GM11168 (cell line): ENCODE data around the gene RBM34.

Source experiments
- in situ Hi-C: fragments of 300-500 bp; cut with MboI; formaldehyde crosslinking; loops from one replicate; pipeline ENCODE4 v1.12.0; 2022; ENCODE audit warnings: low sequenced_read_pairs; ENCODE audit not compliant: unreplicated experiment

The RBM34 gene

DNA sequence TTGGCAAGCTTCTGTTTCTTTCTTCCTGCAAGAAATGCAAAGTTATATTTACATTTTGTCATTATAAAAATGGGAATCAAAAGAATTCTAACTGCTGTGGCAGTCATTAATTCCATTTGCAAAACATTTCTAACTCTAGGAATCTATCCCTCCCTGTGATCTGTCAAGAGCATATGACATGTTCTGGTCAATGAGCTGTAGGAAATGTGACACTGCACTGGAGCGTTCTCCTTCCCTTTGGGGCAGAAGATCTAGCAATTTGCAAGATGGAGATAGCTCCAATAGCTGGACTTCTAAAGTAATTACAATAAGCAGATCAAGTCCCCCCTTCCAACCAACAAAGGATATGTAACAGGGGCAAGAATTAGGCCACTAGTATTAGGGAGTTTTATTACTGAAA is 38.7 kb downstream of the RBM34 start:
- in situ Hi-C loops: no loop called here

DNA sequence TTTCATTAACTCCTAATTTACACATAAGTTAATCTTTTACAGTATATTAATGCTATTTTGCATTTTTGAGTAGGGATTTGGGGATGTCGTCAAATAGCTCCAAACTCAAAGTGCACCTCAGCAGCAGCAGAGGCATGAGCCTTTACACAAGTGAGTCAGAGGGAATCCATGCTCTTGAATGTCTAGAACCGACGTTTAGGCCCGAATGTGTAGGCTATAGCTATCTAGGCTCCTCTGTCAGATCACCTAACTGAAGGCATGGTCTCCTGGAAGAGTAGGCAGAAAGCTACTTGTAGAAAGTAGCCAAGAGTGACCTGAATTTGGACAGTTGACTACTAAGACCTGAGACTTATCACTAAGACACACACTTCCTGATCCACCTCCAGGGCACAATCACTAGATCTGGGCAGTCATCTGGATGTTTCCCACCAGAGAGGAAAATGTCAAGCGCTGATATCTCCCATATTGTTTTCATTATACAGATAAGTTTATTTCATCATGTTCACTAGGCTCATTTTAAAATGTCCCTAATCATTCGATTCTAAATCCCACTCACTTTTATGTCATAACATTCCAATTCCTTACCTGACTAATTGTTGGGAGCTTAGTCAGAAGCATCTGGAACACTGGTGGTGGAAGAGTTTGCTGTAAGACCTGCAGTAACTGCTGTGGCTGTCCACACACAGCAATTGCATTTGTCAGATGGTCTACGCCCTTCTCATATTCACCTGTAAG is 47.7 kb downstream of the RBM34 start:
- in situ Hi-C loops: no loop called here

DNA sequence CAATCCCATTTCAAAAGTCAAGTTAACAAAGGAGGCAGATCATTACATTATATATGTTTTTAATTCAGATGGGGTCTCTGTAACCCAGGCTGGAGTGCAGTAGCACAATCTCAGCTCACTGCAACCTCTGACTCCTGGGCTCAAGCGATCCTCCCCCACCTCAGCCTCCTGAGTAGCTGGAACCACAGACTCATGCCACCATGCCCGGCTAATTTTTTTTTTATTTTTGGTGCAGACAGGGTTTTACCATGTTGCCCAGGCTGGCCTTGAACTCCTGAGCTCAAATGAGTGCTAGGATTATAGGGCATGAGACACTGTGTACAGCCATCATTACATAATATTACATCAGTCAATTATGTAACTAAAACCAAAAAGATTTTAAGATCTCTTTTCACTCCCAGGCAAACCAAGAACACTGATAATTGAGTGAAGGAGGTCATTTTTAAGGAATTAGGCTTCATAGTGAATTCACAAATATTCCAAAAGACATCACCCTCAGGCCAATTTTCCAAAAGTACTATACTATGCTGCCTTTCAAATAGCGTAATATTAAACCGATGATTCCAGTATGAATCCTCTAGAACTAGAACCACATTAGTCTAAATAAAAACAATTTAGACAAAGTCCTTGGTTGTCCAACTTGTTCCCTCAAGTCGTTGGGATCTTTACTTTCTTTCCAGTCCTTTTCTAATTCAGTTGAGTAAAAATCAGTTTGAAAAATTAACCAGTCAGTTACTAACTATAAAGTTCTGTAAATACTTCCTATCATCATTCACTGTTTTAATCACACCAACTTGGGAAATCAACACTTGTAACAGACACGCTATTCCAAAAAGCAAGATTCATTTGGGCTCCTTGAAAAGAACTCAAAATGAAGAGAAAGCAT is 48.5 kb downstream of the RBM34 start:
- in situ Hi-C loops: no loop called here

DNA sequence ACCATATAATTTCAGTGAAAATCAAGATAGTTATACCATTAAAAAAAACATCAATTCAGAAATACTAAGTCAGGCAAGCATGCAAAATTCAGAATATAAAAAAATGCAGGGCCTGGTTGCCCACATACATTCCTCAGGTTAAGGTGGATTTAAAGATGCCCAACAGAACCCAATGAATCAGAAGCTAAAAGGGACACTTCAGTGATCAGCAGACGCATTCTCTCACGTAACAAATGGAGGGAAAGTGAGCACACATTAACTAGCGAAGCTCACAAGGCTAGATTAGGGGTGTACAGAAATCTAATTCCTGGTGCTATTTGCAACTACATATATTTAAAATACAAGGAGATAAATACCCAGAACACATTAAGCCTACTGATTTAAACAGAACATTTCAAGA is 49.9 kb downstream of the RBM34 start:
- in situ Hi-C loops: no loop called here

DNA sequence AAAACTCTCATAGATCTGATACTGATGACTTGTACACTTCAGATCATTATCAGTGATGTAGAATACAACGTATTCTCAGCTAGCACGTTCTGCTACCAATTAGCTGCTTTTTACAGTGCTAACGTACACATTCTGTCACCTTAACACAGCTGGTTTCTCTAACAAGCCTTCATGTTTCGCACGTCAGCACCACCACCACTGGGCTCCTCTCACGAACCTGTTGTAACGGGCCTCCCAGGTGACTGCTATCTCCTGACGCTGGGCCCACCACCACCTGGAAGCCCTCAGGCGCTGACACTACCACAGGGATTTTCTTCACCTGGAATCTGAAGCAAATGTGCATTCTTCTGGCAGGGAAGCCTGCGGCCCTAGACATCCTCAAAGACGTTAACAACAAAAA is 52.2 kb downstream of the RBM34 start:
- in situ Hi-C loops: no loop called here

DNA sequence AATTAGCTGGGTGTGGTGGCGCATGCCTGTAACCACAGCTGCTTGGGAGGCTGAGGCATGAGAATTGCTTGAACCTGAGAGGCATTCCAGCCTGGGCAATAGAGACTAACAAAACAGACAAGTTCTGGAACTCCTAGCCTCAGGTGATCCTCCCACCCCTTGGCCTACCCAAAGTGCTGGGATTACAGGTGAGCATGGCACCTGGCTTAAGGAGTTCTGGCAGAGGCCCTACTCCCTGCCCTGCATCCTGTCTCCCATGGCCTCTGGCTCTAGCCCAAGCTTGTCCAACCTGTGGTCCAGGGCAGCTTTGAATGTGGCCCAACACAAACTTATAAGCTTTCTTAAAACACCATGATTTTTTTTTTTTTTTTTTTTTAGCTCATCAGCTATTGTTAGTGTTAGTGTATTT is 52.9 kb downstream of the RBM34 start:
- in situ Hi-C loops: no loop called here

DNA sequence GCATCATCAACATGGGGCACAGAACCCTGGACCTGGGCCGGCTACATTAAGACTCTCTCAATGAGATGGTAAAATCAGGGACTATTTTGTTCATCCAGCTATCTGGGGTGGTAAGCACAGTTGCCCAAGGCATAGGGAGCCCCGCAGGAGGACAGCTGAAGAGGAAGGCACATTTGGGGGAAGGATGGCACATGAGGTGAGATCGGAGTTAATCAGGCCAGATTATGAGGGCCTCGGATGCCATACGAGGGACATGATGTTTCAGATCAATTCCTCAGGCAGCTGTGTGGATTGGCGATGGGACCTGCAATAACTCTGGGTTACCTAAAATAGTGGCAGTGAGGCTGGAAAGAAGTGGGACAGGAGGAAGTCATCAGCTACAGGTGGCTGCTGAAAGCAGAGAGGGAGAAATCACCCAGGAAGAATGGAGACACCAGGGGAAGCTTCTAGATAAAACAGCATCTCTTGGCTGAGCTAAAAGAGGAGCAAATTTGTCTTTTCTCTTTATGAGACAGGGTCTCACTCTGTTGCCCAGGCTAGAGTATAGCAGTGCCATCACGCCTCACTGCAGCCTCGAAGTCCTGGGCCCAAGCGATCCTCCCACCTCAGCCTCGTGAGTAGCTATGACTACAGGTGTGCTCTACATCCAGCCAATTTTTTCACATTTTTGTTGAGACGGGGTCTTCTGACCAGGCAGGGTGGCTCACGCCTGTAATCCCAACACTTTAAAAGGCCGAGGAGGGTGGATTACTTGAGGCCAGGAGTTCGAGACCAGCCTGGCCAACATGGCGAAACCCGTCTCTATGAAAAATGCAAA is 53.5 kb downstream of the RBM34 start:
- in situ Hi-C loops: no loop called here

DNA sequence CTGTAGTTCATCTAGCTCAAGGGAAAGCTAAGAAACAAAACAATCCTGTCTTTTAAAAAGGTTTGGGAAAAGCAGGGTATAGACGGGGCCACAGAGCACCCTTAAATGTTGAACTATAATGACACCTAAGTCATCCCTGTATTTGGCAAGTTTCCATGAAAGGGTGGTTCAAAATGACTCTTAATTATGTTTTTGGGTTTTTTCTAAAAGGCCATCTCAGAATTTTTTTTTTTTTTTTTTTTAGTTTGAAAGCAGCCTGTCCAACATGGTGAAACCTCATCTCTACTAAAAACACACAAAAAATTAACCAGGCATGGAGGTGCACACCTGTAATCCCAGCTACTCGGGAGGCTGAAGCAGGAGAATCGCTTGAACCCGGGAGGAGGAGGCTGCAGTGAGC is 54.6 kb downstream of the RBM34 start:
- in situ Hi-C loops: no loop called here

DNA sequence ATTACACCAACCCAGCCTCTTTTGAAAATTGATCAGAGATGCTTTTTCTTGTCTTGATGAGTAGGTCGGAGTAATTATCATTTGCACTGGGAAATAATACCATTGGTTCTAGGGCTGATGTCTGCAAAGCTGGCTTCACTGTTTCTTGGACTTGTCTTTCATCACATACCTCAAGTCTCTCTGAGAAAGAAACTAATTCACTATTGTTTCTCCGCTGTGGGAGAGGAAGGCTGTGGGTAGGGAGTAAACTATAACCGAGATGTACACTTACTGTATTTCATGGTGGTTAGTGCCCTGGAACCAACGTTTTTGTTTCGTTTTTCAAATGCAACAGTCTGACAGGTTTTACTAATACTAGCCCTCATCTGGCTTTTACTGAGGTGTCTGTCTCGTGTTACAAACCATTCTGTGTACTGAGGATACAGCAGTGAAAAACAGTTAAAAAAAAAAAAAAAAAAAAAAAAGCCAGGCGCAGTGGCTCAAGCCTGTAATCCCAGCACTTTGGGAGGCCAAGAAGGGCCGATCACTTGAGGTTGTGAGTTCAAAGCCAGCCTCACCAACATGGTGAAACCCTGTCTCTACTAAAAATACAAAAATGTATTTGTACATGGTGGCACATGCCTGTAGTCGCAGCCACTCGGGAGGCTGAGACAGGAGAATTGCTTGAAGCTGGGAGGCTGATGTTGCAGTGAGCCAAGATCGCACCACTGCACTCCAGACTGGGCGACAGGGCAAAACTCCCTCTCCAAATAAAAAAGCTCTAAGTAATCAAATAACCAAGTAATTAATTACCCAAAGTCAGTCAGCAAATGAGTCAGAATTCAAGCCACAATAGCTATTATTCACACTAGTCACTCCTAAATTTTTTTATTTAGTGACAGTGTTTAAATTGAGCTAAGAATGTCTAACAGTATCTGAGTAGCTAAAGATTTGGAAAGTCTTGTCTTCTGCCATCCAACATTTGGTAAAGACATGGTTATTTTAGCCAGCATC is 55.7 kb downstream of the RBM34 start:
- in situ Hi-C loops: no loop called here

DNA sequence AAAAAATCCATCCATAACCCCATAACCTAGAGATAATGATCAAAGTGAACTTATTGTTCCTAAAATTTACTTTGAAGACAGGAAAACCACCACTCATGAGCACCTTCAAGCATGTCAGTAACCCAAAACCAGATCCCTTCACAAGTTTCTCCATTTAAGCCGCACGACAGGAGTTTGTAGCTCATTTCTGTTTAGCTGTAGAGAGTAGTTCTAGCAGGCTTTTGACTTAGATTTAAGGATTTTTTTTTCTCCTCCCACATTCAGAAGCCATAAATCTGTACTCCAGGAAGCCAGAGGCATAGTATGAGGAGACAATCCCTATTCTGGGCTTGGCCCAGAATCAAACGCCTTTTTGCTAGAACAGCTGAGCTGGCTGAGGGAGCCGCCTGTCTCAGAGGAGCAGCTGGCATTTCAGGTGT is 58.0 kb downstream of the RBM34 start:
- in situ Hi-C loops: no loop called here

DNA sequence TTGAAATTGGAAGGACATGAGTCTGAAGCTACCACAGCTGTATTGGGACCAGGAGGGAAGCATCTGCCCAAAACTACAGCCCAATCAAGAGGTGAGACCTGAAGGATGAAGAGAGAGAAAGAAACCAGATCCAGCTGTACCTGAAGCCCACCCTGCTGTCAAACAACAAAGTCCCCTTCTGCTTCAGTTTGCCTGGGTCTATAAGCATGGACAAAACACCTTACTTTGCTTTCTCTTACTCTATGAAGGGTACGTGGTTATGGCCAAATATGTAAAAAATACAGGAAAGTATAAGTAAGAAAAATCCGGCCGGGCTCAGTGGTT is 58.8 kb downstream of the RBM34 start:
- in situ Hi-C loops: no loop called here

DNA sequence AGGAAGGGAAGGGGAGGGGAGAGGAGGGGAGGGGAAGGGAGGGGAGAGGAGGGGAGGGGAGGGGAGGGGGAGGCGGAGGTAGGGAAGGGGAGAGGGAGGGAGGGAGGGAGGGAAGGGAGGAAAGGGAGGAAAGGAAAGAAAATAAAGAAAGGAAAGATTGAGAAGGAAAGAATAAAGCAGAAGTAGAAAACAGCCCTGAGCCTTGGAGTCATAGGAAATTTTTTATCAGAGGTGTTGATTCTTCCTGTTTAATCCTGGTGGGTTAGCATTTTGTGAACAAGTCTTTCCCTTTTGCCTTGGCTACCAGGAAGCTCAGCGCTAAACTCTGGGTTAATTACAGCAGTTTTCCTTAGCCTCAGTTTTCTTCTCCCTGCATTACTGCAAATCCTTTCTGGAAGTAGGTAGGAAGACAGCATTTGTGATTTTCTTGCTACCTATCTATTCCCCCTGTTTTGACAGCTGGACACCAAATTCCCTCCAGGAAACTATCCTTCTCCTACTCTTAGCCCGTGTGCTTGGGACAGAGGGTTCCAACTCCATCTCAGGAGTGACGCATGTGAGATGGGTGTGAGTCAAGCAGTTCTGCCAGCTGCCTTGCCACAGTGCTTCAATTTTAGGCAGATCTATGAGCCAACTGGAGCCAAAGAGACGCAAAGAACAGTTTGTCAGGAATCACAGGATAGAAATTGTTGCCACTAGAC is 59.3 kb downstream of the RBM34 start:
- in situ Hi-C loops: no loop called here

DNA sequence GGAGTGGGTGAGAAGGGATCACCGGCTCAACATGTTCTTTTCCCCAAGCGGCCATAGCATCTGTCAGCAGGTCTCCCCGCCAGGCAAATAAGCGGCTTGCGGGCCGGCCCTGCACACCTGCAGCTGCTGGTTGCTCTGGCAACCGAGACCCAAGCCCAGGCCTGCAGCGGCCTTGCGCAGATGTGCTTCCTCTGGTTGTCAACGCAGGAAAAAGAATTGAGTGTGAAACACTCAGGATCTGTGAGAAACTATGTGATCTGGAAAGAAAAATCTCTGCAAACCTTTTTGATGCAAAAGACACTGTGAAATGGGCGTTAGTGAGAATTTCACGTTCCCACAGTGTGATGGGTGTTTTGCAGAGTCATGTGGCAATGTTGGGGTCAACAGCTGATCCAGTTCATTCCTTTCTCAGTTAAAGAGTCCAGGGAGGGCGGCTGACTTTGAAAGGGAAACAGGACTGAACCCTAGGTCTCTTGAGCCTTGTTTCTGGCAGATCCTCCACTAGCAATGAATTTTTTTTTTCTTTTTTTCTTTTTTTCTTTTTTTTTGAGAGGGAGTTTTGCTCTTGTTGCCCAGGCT is 60.8 kb downstream of the RBM34 start:
- in situ Hi-C loops: no loop called here

DNA sequence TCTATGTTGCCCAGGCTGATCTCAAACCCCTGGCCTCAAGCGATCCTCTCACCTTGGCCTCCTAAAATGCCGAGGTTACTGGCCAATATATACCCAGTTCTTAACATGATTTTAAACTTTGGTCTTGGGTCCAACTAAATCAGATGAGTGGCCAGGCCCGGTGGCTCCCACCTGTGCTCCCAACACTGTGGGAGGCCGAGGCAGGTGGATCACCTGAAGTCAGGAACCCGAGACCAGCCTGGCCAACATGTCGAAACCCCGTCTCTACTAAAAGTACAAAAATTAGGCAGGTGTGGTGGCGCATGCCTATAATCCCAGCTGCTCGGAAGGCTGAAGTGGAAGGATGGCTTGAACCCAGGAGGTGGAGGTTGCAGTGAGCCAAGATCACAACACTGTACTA is 62.1 kb downstream of the RBM34 start:
- in situ Hi-C loops: loop anchor here (10.0 to 25.0 kb wide), 2 partner anchors 316 to 337 kb away; no protein-coding TSS in a partner anchor

DNA sequence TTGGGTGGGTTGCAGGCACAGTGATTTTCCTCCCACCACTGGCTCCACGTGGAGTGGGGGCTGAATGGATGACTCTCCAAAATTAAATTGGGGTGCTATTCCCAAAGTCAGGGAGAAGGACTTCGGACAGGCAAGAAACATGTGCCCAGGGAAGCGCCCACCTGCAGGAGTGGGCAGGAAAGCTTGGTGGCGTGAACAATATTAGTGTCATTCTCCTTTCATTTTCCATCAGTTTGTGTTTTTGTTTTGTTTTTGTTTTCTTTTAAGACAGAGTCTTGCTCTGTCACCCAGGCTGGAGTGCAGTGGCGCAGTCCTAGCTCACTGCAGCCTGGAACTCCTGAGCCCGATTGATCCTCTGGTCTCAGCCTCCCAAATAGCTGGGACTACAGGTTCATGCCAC is 62.5 kb downstream of the RBM34 start:
- in situ Hi-C loops: loop anchor here (10.0 to 25.0 kb wide), 2 partner anchors 316 to 336 kb away; no protein-coding TSS in a partner anchor

DNA sequence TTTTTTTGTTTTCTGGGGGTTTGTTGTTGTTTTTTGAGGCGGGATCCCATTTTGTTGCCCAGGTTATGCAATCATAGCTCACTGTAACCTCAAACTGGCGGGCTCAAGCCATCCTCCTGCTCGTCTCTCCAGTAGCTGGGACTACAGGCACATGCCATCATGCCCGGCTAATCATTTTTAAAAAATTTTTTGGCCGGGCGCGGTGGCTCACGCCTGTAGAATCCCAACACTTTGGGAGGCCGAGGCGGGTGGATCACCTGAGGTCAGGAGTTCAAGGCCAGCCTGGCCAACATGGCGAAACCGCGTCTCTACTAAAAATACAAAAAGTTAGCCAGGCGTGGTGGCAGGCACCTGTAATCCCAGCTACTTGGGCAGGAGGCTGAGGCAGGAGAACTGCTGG is 63.5 kb downstream of the RBM34 start:
- in situ Hi-C loops: loop anchor here (10.0 to 25.0 kb wide), 2 partner anchors 317 to 335 kb away; no protein-coding TSS in a partner anchor

DNA sequence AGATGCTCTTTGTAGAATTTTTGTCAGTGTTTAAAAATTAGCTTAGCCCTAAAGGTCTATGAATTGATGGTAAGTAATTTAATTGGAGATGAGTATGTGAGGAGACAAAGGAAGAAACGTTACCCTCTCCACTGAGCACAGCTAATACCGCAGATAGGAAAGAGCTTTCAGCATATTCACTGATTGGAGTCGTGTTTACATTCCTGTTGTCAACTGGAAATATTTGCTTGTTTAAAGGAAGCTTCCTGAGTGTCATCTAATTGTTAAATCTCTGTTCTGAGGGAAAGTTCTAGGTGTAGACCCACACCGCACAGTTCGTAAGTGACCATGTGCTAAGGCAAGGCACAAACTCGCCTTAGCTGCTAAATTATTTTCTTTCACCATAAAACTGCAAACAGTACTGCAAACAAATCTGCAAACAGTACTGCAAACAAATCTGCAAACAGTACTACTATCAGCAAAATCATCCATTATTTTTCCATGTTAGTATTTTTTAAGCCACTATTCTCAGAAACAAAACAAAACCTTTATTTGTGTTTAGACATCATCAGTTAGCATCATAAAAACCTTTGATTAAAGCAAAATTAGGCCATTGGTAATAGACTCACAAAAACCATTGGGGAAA is 65.0 kb downstream of the RBM34 start:
- in situ Hi-C loops: loop anchor here (10.0 to 25.0 kb wide), 2 partner anchors 319 to 334 kb away; no protein-coding TSS in a partner anchor
